Loucy (cell line): ENCODE data around the gene AKAP6.

ENCODE experiments used
- H2AFZ ChIP-seq: fragments of 200-600 bp; sonication (generic); 2 replicates; pipeline ENCODE4 v1.6.0; 2016; ENCODE audit warnings: antibody characterized with exemption, mild to moderate bottlenecking, low read length, moderate library complexity
- H3F3A ChIP-seq: fragments of 200-600 bp; 2 replicates; pipeline ENCODE4 v1.6.0; 2016; ENCODE audit warnings: antibody characterized with exemption, low read depth, mild to moderate bottlenecking
- H3K27me3 ChIP-seq: fragments of 200-600 bp; sonication (generic); 2 replicates; pipeline ENCODE4 v1.6.1; 2014; ENCODE audit warnings: low read length, mild to moderate bottlenecking; ENCODE audit not compliant: insufficient read depth, poor library complexity, severe bottlenecking
- H3K36me3 ChIP-seq: fragments of 200-600 bp; sonication (generic); 2 replicates; pipeline ENCODE4 v1.6.1; 2016; ENCODE audit warnings: low read length; ENCODE audit not compliant: insufficient read depth
- H3K4me1 ChIP-seq: fragments of 200-600 bp; sonication (generic); 2 replicates; pipeline ENCODE4 v1.5.1; 2014; ENCODE audit warnings: low read length, mild to moderate bottlenecking; ENCODE audit not compliant: insufficient read depth, poor library complexity, severe bottlenecking
- H3K4me2 ChIP-seq: fragments of 200-600 bp; sonication (generic); 2 replicates; pipeline ENCODE4 v1.6.0; 2014; ENCODE audit warnings: antibody characterized with exemption, low read length, low read depth, mild to moderate bottlenecking; ENCODE audit not compliant: poor library complexity, severe bottlenecking
- H3K4me3 ChIP-seq: fragments of 200-600 bp; sonication (generic); 2 replicates; pipeline ENCODE4 v1.5.1; 2014; ENCODE audit warnings: low read length, mild to moderate bottlenecking, mixed read lengths; ENCODE audit not compliant: poor library complexity, severe bottlenecking
- H3K79me2 ChIP-seq: fragments of 200-600 bp; sonication (generic); 2 replicates; pipeline ENCODE4 v1.6.1; 2014; ENCODE audit warnings: low read length; ENCODE audit not compliant: insufficient read depth
- H3K9ac ChIP-seq: fragments of 200-600 bp; sonication (generic); 2 replicates; pipeline ENCODE4 v1.6.0; 2014; ENCODE audit warnings: mild to moderate bottlenecking, low read depth, low read length, moderate library complexity; ENCODE audit not compliant: poor library complexity, severe bottlenecking
- H3K9me2 ChIP-seq: fragments of 200-600 bp; sonication (generic); replicated peaks from 2 replicates; pipeline ENCODE4 v1.6.1; 2016; ENCODE audit warnings: low read depth, low read length, mixed read lengths
- H3K9me3 ChIP-seq: fragments of 200-600 bp; sonication (generic); 2 replicates; pipeline ENCODE4 v1.6.1; 2014; ENCODE audit warnings: mild to moderate bottlenecking, antibody characterized with exemption, low read length, low read depth; ENCODE audit not compliant: insufficient read depth
- H4K20me1 ChIP-seq: fragments of 200-600 bp; sonication (generic); 2 replicates; pipeline ENCODE4 v1.6.0; 2014; ENCODE audit warnings: antibody characterized with exemption, low read length, mild to moderate bottlenecking; ENCODE audit not compliant: insufficient read depth, poor library complexity, severe bottlenecking
- CTCF ChIP-seq: fragments of 200-600 bp; sonication (generic); conservative IDR thresholded peaks from 2 replicates; pipeline ENCODE4 v1.5.1; 2014; ENCODE audit warnings: mild to moderate bottlenecking, antibody characterized with exemption, low read length
- EZH2phosphoT487 ChIP-seq: fragments of 200-600 bp; IDR thresholded peaks from 2 replicates; pipeline ENCODE4 v1.6.1; 2018; ENCODE audit warnings: antibody characterized with exemption, mild to moderate bottlenecking, moderate library complexity, borderline replicate concordance

AKAP6 gene

GRCh38 chr14:32311294-32312009 lies 17.6 kb upstream of the AKAP6 start:
- Histone ChIP-seq H3K79me2 (no peaks in the 10 kb centered on the region), H3K4me1 (no peaks in the 10 kb centered on the region), H3K27me3 (no peaks in the 10 kb centered on the region), H4K20me1 (no peaks in the 10 kb centered on the region), H3K9me3 (no peaks in the 10 kb centered on the region), H3F3A (no peaks in the 10 kb centered on the region), H3K4me2 (no peak overlapping the region), H3K9me2 (no peaks in the 10 kb centered on the region), H3K4me3 (no peak overlapping the region), H3K9ac (no peak overlapping the region), H3K36me3 (no peaks in the 10 kb centered on the region), H2AFZ (no peak overlapping the region)
- TF ChIP-seq CTCF (no peak), EZH2phosphoT487 (no peak)

- Histone ChIP-seq H3K4me3 (no peak overlapping the region), H3K4me2 (no peak overlapping the region), H3K36me3 (no peaks in the 10 kb centered on the region), H4K20me1 (no peaks in the 10 kb centered on the region), H3K9ac (no peak overlapping the region), H2AFZ (no peak overlapping the region), H3K4me1 (no peaks in the 10 kb centered on the region), H3K9me3 (no peaks in the 10 kb centered on the region), H3F3A (no peaks in the 10 kb centered on the region), H3K9me2 (no peaks in the 10 kb centered on the region), H3K27me3 (no peaks in the 10 kb centered on the region), H3K79me2 (no peaks in the 10 kb centered on the region)
- TF ChIP-seq EZH2phosphoT487: no peak
- TF ChIP-seq CTCF: no peak
Measured at GRCh38 chr14:32312010-32312331, 17.1 kb upstream of the AKAP6 start.

- H3K4me3 ChIP-seq: no peak overlapping the region
- no peaks in the 10 kb centered on the region for H4K20me1 ChIP-seq
- H3F3A ChIP-seq: no peaks in the 10 kb centered on the region
- no peak overlapping the region for H3K9ac ChIP-seq
- H3K4me1 ChIP-seq: no peaks in the 10 kb centered on the region
- H3K9me2 ChIP-seq: no peaks in the 10 kb centered on the region
- no peaks in the 10 kb centered on the region for H3K27me3 ChIP-seq
- H3K4me2 ChIP-seq: no peak overlapping the region
- TF ChIP-seq CTCF (no peak), EZH2phosphoT487 (no peak)
- H3K9me3 ChIP-seq: no peaks in the 10 kb centered on the region
- H2AFZ ChIP-seq: no peak overlapping the region
- no peaks in the 10 kb centered on the region for H3K36me3 ChIP-seq
- no peaks in the 10 kb centered on the region for H3K79me2 ChIP-seq
Measured at GRCh38 chr14:32313844-32314376, 15.2 kb upstream of the AKAP6 start.
